Nephron progenitor cell (in vitro differentiated cells): Measurements from ENCODE around the gene NPEPL1.

Source experiments
- DNase-seq: peaks from one replicate; pipeline ENCODE4 v3.0.0; 2021
- H3K27ac Mint-ChIP-seq: 2 replicates; pipeline ENCODE4 v1.8.0; 2021; ENCODE audit warnings: mild to moderate bottlenecking, moderate library complexity, mixed read lengths
- H3K27me3 Mint-ChIP-seq: 2 replicates; pipeline ENCODE4 v1.8.0; 2021; ENCODE audit warnings: mild to moderate bottlenecking, low read depth, mixed read lengths; ENCODE audit not compliant: poor library complexity
- H3K36me3 Mint-ChIP-seq: 2 replicates; pipeline ENCODE4 v1.8.0; 2021; ENCODE audit warnings: low read depth, mixed read lengths
- H3K4me1 Mint-ChIP-seq: 2 replicates; pipeline ENCODE4 v1.8.0; 2021; ENCODE audit warnings: mixed read lengths
- H3K4me3 Mint-ChIP-seq: 2 replicates; pipeline ENCODE4 v1.8.0; 2021; ENCODE audit warnings: mild to moderate bottlenecking, moderate library complexity, mixed read lengths
- H3K9me3 Mint-ChIP-seq: 2 replicates; pipeline ENCODE4 v1.8.0; 2021; ENCODE audit warnings: mild to moderate bottlenecking, moderate library complexity, mixed read lengths
- CTCF ChIP-seq: fragments of 200-600 bp; sonication (generic); IDR thresholded peaks from 2 replicates; pipeline ENCODE4 v1.5.0; 2021; ENCODE audit warnings: antibody characterized with exemption

NPEPL1 gene

GRCh38 chr20:58711266-58712051 is 18.9 kb downstream of the NPEPL1 start:
- H3K9me3 Mint-ChIP-seq: no peaks in the 10 kb centered on the region
- no peak for TF ChIP-seq CTCF
- H3K4me1 Mint-ChIP-seq: peaks cover 44% of the 10 kb centered on the region
- H3K27ac Mint-ChIP-seq: peak overlapping the region; percentile 25
- DNase-seq: no peak
- peaks cover 15% of the 10 kb centered on the region for H3K27me3 Mint-ChIP-seq
- no peak overlapping the region for H3K4me3 Mint-ChIP-seq
- peaks cover 11% of the 10 kb centered on the region for H3K36me3 Mint-ChIP-seq

- peaks cover 15% of the 10 kb centered on the region for H3K27me3 Mint-ChIP-seq
- peaks cover 11% of the 10 kb centered on the region for H3K36me3 Mint-ChIP-seq
- peaks cover 52% of the 10 kb centered on the region for H3K4me1 Mint-ChIP-seq
- no peak overlapping the region for H3K4me3 Mint-ChIP-seq
- no peak overlapping the region for H3K27ac Mint-ChIP-seq
- no peak for TF ChIP-seq CTCF
- H3K9me3 Mint-ChIP-seq: no peaks in the 10 kb centered on the region
- no peak for DNase-seq
These were observed 19.7 kb downstream of the NPEPL1 start for GRCh38 chr20:58712151-58712791.

- DNase-seq: no peak
- H3K27me3 Mint-ChIP-seq: peaks cover 15% of the 10 kb centered on the region
- H3K36me3 Mint-ChIP-seq: peaks cover 11% of the 10 kb centered on the region
- peaks cover 57% of the 10 kb centered on the region for H3K4me1 Mint-ChIP-seq
- no peaks in the 10 kb centered on the region for H3K9me3 Mint-ChIP-seq
- no peak for TF ChIP-seq CTCF
- H3K27ac Mint-ChIP-seq: no peak overlapping the region
- no peak overlapping the region for H3K4me3 Mint-ChIP-seq
These were observed 20.5 kb downstream of the NPEPL1 start for GRCh38 chr20:58712806-58713731.

- Mint-ChIP-seq H3K4me1 (peaks cover 58% of the 10 kb centered on the region), H3K27me3 (peaks cover 14% of the 10 kb centered on the region), H3K4me3 (no peak overlapping the region), H3K9me3 (no peaks in the 10 kb centered on the region), H3K36me3 (peaks cover 10% of the 10 kb centered on the region), H3K27ac (no peak overlapping the region)
- DNase-seq: no peak
- TF ChIP-seq CTCF: no peak
These were observed 21.3 kb downstream of the NPEPL1 start for GRCh38 chr20:58713801-58714339.

- H3K4me3 Mint-ChIP-seq: no peak overlapping the region
- peaks cover 4% of the 10 kb centered on the region for H3K36me3 Mint-ChIP-seq
- no peak for DNase-seq
- TF ChIP-seq CTCF: no peak
- H3K27me3 Mint-ChIP-seq: peaks cover 17% of the 10 kb centered on the region
- no peaks in the 10 kb centered on the region for H3K9me3 Mint-ChIP-seq
- H3K27ac Mint-ChIP-seq: no peak overlapping the region
- peaks cover 54% of the 10 kb centered on the region for H3K4me1 Mint-ChIP-seq
These were observed 21.8 kb downstream of the NPEPL1 start for GRCh38 chr20:58714340-58714922.
